NCI-H2171 treated with DMSO at 0.1 percent for 48 hours (cell line): ENCODE measurements around the gene CSNK1E.

Source experiments
- DNase-seq: peaks from one replicate; lab custom pipeline; 2025; lab: John Stamatoyannopoulos, UW

Gene CSNK1E

DNA sequence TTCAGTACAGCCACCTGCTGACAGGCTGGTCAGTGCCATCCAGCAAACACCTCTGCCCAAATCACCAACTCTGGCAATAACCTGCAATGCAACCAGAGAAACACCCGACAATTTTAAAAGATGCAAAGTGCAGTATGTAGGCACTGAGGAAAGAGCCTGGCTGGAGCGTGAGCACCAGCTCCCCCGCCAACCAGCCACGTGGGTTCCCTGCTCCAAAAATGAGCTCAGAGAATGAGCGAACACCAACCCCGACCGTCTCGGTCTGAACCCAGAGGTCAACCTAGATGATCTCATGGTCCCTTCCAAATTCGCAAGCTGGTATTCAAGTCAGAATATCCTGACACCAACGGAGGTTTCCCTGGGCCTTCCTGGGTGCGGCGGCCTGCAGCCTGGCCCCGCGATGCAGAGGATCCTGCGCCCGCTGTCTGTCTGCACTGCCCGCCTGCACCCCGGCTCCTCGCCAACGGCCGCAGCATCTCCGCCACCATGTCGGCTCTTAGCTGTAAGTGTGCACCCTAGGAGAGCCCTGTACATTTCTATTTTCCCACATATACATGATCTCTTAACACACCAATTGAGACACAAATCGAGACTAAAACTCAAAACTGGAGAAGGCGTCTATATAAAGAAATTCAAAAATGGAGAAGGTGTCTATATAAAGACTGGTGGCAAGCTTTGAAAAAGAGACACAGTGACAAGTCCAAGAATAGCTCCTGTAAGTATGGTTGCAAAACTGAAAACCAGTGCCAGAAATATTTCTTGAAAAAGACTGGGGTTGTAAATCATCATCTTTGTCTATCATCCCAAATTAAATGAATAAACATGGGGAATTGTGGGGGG, 67.2 kb downstream of the CSNK1E start:
- no peak for DNase-seq

DNA sequence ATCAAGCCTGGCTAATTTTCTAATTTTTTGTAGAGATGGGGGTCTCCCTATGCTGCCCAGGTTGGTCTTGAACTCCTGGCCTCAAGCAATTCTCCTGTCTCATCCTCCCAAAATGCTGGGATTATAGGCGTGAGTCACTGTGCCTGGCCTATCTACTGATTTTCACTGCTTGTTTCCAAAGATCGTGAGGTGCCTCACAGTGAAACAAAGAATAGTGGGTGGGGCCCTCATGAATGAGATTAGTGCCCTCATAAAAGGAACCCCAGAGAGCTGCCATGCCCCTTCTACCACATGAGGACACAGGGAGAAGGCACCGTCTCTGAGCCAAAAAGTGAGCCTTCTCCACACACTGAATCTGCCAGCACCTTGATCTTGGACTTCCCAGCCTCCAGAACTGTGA, 67.9 kb downstream of the CSNK1E start:
- no peak for DNase-seq

GRCh38 chr22:38248280-38248679, 69.0 kb downstream of the CSNK1E start:
- DNase-seq: no peak

DNA sequence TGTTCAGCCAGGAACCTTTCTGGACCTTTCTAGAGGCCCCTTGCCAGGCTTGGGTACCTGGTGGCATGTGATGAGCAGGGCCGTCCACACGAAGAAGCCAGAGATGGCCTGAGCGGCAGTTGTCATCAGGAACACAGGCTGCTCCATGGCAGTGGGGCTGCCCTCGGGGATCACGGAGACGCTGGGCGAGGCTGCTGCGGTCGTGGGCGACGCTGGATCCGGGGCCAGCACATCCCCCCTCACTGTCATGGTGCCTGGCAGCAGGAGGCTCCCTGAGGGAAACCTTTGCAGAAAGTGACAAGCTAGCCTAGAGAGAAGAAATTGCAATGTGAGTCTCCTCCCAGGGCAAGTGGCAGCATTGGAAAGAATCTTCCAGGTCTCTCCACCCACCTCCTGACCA, 69.5 kb downstream of the CSNK1E start:
- DNase-seq: no peak

- DNase-seq: no peak
These were observed 70.5 kb downstream of the CSNK1E start for GRCh38 chr22:38246692-38247091.

- no peak for DNase-seq
These were observed 71.1 kb downstream of the CSNK1E start for GRCh38 chr22:38246046-38246658.

DNA sequence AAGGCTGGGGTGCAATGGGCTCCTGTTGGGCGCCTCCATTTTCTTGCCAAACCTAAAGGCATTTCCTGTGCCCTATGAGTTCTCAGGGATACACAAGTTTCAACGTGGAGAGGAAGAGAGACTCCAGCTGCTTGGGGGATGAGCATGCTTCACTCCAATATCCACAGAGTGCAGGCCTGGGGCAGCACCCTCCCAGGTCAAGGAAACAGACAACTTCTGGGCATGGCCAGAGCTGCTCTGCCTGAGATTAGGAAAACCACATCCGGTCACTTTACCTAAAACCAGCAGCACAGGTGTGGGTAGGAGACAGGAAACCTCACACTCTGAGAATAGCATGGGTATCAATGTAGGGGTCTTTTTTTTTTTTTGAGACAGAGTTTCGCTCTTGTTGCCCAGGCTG, 73.1 kb downstream of the CSNK1E start:
- no peak for DNase-seq

DNA sequence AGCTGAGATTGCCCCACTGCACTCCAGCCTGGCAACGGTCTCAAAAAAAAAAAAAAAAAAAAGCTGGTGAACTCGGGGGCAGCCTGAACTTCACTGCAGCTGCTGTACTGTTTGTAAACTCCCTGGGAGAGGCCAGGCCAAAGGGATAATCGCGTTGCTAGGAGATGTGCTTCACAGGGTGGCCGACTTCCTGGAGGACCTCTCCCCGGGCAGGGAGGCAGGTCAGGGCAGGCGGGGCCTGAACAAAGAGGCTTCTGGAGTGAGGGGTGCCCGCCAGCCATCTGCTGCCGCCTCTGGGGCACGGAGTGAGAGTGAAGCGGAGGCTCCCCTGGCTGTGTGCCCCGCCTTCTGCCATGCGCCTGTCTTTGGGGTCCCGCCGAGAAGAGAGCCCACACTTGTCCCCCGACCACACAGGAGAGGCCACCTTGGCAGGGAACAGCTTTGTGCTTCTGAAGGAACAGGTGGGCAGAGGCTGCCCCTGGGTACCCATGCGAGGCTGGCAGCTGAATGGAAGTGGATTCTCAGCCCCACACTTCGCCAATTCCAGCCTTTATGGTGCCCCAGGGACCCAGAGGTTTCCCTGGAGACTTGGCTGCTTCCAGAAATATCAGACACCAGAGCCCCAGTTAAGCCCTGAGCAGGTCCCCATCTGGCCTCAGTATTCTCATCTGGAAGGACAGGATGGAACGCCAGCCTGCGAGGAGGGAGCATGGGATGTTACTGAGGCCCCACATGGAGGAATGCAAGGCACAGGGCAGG, 74.0 kb downstream of the CSNK1E start:
- DNase-seq: peak; percentile 100

GRCh38 chr22:38240734-38241252, 76.4 kb downstream of the CSNK1E start:
- peak; percentile 53 for DNase-seq
